Stimulated activated CD4-positive, alpha-beta T cell treated with anti-CD3 and anti-CD28 coated beads, Interleukin-1b, Interleukin-23, amount 100 ng/mL, for 24 hours (primary cell): ENCODE results near the gene ABCA12.

Experiments
- DNase-seq, 4 experiments: peaks; one replicate each; pipeline ENCODE4 v3.0.0-alpha.2; 2020; ENCODE audit warnings: low read depth in 4 of 4, low spot score in 1 of 4

ABCA12 gene

GRCh38 chr2:215036314-215036713 is 102.1 kb downstream of the ABCA12 start:
- DNase-seq = no peak

GRCh38 chr2:215034154-215034553 is 104.3 kb downstream of the ABCA12 start:
- DNase-seq = no peak

GRCh38 chr2:215032153-215032552 is 106.3 kb downstream of the ABCA12 start:
- no peak for DNase-seq

GRCh38 chr2:215031321-215031720 is 107.1 kb downstream of the ABCA12 start:
- DNase-seq = no peak

- DNase-seq = no peak
Measured at GRCh38 chr2:215029936-215030335, 108.5 kb downstream of the ABCA12 start.

GRCh38 chr2:215028231-215028630 is 110.2 kb downstream of the ABCA12 start:
- no peak for DNase-seq

- DNase-seq = no peak
Measured at GRCh38 chr2:215027779-215028178, 110.6 kb downstream of the ABCA12 start.

- no peak for DNase-seq
Measured at GRCh38 chr2:215022910-215023309, 115.5 kb downstream of the ABCA12 start.

- DNase-seq = no peak
Measured at GRCh38 chr2:215022418-215022817, 116.0 kb downstream of the ABCA12 start.

GRCh38 chr2:215020283-215020682 is 118.1 kb downstream of the ABCA12 start:
- DNase-seq = no peak

- DNase-seq = no peak
Measured at GRCh38 chr2:215019521-215020145, 118.8 kb downstream of the ABCA12 start.

GRCh38 chr2:215019085-215019484 is 119.3 kb downstream of the ABCA12 start:
- no peak for DNase-seq

GRCh38 chr2:215015421-215015820 is 123.0 kb downstream of the ABCA12 start:
- DNase-seq = no peak

- DNase-seq = no peak
Measured at GRCh38 chr2:215010390-215010789, 128.0 kb downstream of the ABCA12 start.

GRCh38 chr2:215003001-215003400 is 135.4 kb downstream of the ABCA12 start:
- DNase-seq = no peak

- DNase-seq = no peak
Measured at GRCh38 chr2:215002500-215002899, 135.9 kb downstream of the ABCA12 start.

GRCh38 chr2:215000721-215001120 is 137.7 kb downstream of the ABCA12 start:
- DNase-seq = no peak

GRCh38 chr2:214995926-214996670 is 142.3 kb downstream of the ABCA12 start:
- no peak for DNase-seq

GRCh38 chr2:214995409-214995808 is 143.0 kb downstream of the ABCA12 start:
- no peak for DNase-seq

GRCh38 chr2:214992911-214993310 is 145.5 kb downstream of the ABCA12 start:
- DNase-seq = no peak

- DNase-seq = no peak
Measured at GRCh38 chr2:214989187-214989586, 149.2 kb downstream of the ABCA12 start.

- no peak for DNase-seq
Measured at GRCh38 chr2:214987261-214987660, 151.2 kb downstream of the ABCA12 start.

GRCh38 chr2:214985619-214986018 is 152.8 kb downstream of the ABCA12 start:
- no peak for DNase-seq
